ENCODE data around the gene ESPL1.

GRCh38 chr12:53232646-53233461, 35.2 kb upstream of the ESPL1 start:
- TF ChIP-seq CTCF (IDR thresholded peaks at IDR 0.05 in 8 of 11, conservative IDR thresholded peaks at IDR 0.05 in 3 of 11) = no peak
- TF ChIP-seq POLR2A (IDR thresholded peaks at IDR 0.05) = no peak
- no peak for TF ChIP-seq POLR2AphosphoS5 (IDR thresholded peaks at IDR 0.05)

All from spleen (tissue), 7 donors.